Measurements from ENCODE around the gene ZSWIM4. TPM values are rescaled to one million over a fixed set of nuclear protein-coding genes. Genes with fewer than 3 reads are reported as not detected.

The ZSWIM4 gene
- total and polyA plus RNA-seq, 2 experiments from 2014 or later: 5.4 to 42.3 TPM

- Histone ChIP-seq H3K27me3 (ENCODE audit: insufficient read depth) (no peaks in the 10 kb centered on the region), H3K79me2 (replicated peaks; ENCODE audit: insufficient read depth) (peaks cover 27% of the 10 kb centered on the region), H4K20me1 (replicated peaks; ENCODE audit: insufficient read depth) (peaks cover 12% of the 10 kb centered on the region), H3K36me3 (ENCODE audit: insufficient read depth) (peaks cover 4% of the 10 kb centered on the region; the same call in 1 of the 2 replicates), H3F3A (replicated peaks; ENCODE audit: low read depth) (0 out of 2 replicates have a peak, but pooled peaks cover 3% of the 10 kb centered on the region), H3K4me3 (peak within 1 kb of the TSS; percentile 93), H3K27ac (ENCODE audit: low read depth) (peak within 1 kb of the TSS; percentile 94), H3K4me1 (ENCODE audit: insufficient read depth) (peaks cover 6% of the 10 kb centered on the region; the same call in 1 of the 2 replicates), H2AFZ (peak within 1 kb of the TSS; percentile 76), H3K4me2 (peak within 1 kb of the TSS; percentile 94), H3K9me2 (ENCODE audit: insufficient read depth) (no peaks in the 10 kb centered on the region)
- Mint-ChIP-seq H3K27ac (peak within 1 kb of the TSS; percentile 98), H3K4me3 (peak within 1 kb of the TSS; percentile 98), H3K27me3 (ENCODE audit: insufficient read depth, low read depth, poor library complexity) (peaks cover 21% of the 10 kb centered on the region), H3K4me1 (peaks cover 13% of the 10 kb centered on the region), H3K9me3 (no peaks in the 10 kb centered on the region; the same call in 2 of the 3 replicates), H3K36me3 (ENCODE audit: low read depth) (peaks cover 44% of the 10 kb centered on the region)
- TF ChIP-seq ETS1 (IDR thresholded peaks at IDR 0.05) (peak; percentile 99), ZNF114 (CRISPR knock-in tag; IDR thresholded peaks at IDR 0.05) (no peak), POLR2AphosphoS5 (IDR thresholded peaks at IDR 0.05; ENCODE audit: low read depth) (peak; percentile 99), ZNF462 (CRISPR knock-in tag; IDR thresholded peaks at IDR 0.05) (no peak), CREB1 (CRISPR knock-in tag; IDR thresholded peaks at IDR 0.05; ENCODE audit: low read depth) (peak; percentile 89)
- ATAC-seq (peak; percentile 99), DNase-seq (ENCODE audit: low spot score) (peak; percentile 95)
Measured at GRCh38 chr19:13774217-13775191, 20.7 kb upstream of the ZSWIM4 start, which contains the start of gene C19orf53. TSS of gene C19orf53 (plus strand) at chr19:13774456. CDS start at chr19:13774478, 22 bp downstream.

Data from GM23338 (cell line).